H1 (cell line): ENCODE data around the gene PLXNA3. TPM values are rescaled to one million over a fixed set of nuclear protein-coding genes. Genes with fewer than 3 reads are reported as not detected.

Source experiments
- CTCF ChIA-PET: fragments of 300-600 bp; sonication (Branson Sonifier 250); formaldehyde crosslinking; loops from one replicate; lab custom pipeline; 2021; ENCODE audit not compliant: partially characterized antibody; lab: Charles Lee
- POLR2A ChIA-PET: fragments of 300-600 bp; sonication (Branson Sonifier 250); formaldehyde crosslinking; loops from one replicate; lab custom pipeline; 2021; ENCODE audit warnings: inconsistent platforms; ENCODE audit not compliant: partially characterized antibody; lab: Charles Lee
- DNase-seq, 2 experiments: peaks; one replicate each; pipeline versions ENCODE4 v3.0.0 to v3.0.0-alpha.2; 2010 to 2022; ENCODE audit warnings: low spot score in 2 of 2, low read depth in 1 of 2, mixed read lengths in 1 of 2
- FAIRE-seq: peaks from 2 replicates; lab custom pipeline; 2011; peaks lifted over from hg19 to GRCh38; lab: Jason Lieb, UNC
- H2AFZ ChIP-seq: 2 replicates; pipeline ENCODE4 v1.8.1; 2012; ENCODE audit warnings: low read length, inconsistent platforms
- H2AK5ac ChIP-seq: 2 replicates; pipeline ENCODE4 v1.6.1; 2013; ENCODE audit warnings: low read depth, low read length
- H2BK120ac ChIP-seq: replicated peaks from 2 replicates; pipeline ENCODE3; 2013; ENCODE audit warnings: low read depth, low read length, inconsistent platforms
- H2BK12ac ChIP-seq: 2 replicates; pipeline ENCODE4 v1.6.1; 2013; ENCODE audit warnings: low read depth, low read length
- H2BK15ac ChIP-seq: 2 replicates; pipeline ENCODE4 v1.6.1; 2013; ENCODE audit warnings: low read length
- H2BK20ac ChIP-seq: 2 replicates; pipeline ENCODE4 v1.6.1; 2013; ENCODE audit warnings: low read length
- H2BK5ac ChIP-seq: 2 replicates; pipeline ENCODE4 v1.6.1; 2013; ENCODE audit warnings: low read depth, low read length
- H3K14ac ChIP-seq: 2 replicates; pipeline ENCODE4 v1.6.1; 2013; ENCODE audit warnings: inconsistent platforms; ENCODE audit not compliant: insufficient read length
- H3K18ac ChIP-seq: 2 replicates; pipeline ENCODE4 v1.6.1; 2013; ENCODE audit warnings: low read length; ENCODE audit errors: extremely low read depth
- H3K23ac ChIP-seq: 2 replicates; pipeline ENCODE4 v1.6.1; 2013; ENCODE audit warnings: inconsistent platforms; ENCODE audit not compliant: insufficient read length
- H3K23me2 ChIP-seq: 2 replicates; pipeline ENCODE4 v1.6.1; 2013; ENCODE audit warnings: low read depth, low read length
- H3K27ac ChIP-seq: 2 replicates; pipeline ENCODE4 v1.6.1; 2011; ENCODE audit warnings: low read depth, low read length, inconsistent platforms
- H3K27me3 ChIP-seq, 4 experiments: replicated peaks in 1 of 4; 1 replicate in 1 of 4; 2 replicates in 3 of 4; pipeline versions ENCODE4 v1.6.1 to v1.8.1; 2011 to 2013; ENCODE audit warnings: low read length in 3 of 4, mild to moderate bottlenecking in 3 of 4, inconsistent platforms in 2 of 4, mixed read lengths in 2 of 4, moderate library complexity in 1 of 4; ENCODE audit not compliant: control insufficient read depth in 3 of 4, insufficient read depth in 3 of 4; ENCODE audit errors: extremely low read depth in 1 of 4
- H3K36me3 ChIP-seq, 4 experiments: 2 replicates each; pipeline versions ENCODE4 v1.6.1 to v1.8.1; 2011 to 2013; ENCODE audit warnings: mild to moderate bottlenecking in 4 of 4, low read length in 3 of 4, moderate library complexity in 2 of 4, control low read depth in 1 of 4, inconsistent platforms in 1 of 4; ENCODE audit not compliant: insufficient read depth in 4 of 4, control insufficient read depth in 2 of 4
- H3K4ac ChIP-seq: replicated peaks from 2 replicates; pipeline ENCODE3; 2013; ENCODE audit warnings: low read length, low read depth, mixed read lengths, inconsistent platforms; ENCODE audit not compliant: insufficient read length
- H3K4me1 ChIP-seq, 4 experiments: replicated peaks in 1 of 4; 1 replicate in 1 of 4; 2 replicates in 3 of 4; pipeline versions ENCODE4 v1.6.1 to v1.8.1; 2011 to 2013; ENCODE audit warnings: low read length in 3 of 4, inconsistent platforms in 2 of 4, mixed read lengths in 1 of 4; ENCODE audit not compliant: insufficient read depth in 4 of 4, control insufficient read depth in 3 of 4
- H3K4me2 ChIP-seq, 2 experiments: 2 replicates each; pipeline versions ENCODE4 v1.6.1 to v1.8.1; 2011 to 2013; ENCODE audit warnings: low read depth in 2 of 2, low read length in 2 of 2, control low read depth in 1 of 2, inconsistent platforms in 1 of 2, mild to moderate bottlenecking in 1 of 2; ENCODE audit not compliant: insufficient read depth in 1 of 2
- H3K4me3 ChIP-seq, 4 experiments: fragments of 200-600, 300-600 bp in 1 of 4; sonication (generic), shearing (Covaris generic), sonication (Bioruptor Twin) in 1 of 4; 2 replicates each; pipeline versions ENCODE4 v1.5.1 to v1.8.1; 2011 to 2016; ENCODE audit warnings: low read length in 4 of 4, low read depth in 3 of 4, control low read depth in 2 of 4, inconsistent platforms in 2 of 4, mild to moderate bottlenecking in 2 of 4, mixed read lengths in 1 of 4, moderate library complexity in 1 of 4; ENCODE audit not compliant: insufficient read depth in 2 of 4; ENCODE audit errors: extremely low read depth in 1 of 4
- H3K56ac ChIP-seq: replicated peaks from 2 replicates; pipeline ENCODE3; 2013; ENCODE audit warnings: low read depth, mild to moderate bottlenecking, mixed read lengths, low read length, inconsistent platforms; ENCODE audit not compliant: insufficient read length
- H3K79me1 ChIP-seq: 2 replicates; pipeline ENCODE4 v1.6.1; 2013; ENCODE audit warnings: low read depth, low read length, control low read depth
- H3K79me2 ChIP-seq, 2 experiments: 2 replicates each; pipeline versions ENCODE4 v1.6.1 to v1.8.1; 2012 to 2013; ENCODE audit warnings: low read length in 2 of 2, mild to moderate bottlenecking in 2 of 2, inconsistent platforms in 1 of 2; ENCODE audit not compliant: insufficient read depth in 2 of 2, control insufficient read depth in 1 of 2
- H3K9ac ChIP-seq, 4 experiments: replicated peaks in 1 of 4; 1 replicate in 1 of 4; 2 replicates in 3 of 4; pipeline versions ENCODE4 v1.6.1 to v1.8.1; 2011 to 2013; ENCODE audit warnings: low read depth in 3 of 4, low read length in 3 of 4, control low read depth in 2 of 4, mild to moderate bottlenecking in 2 of 4, moderate library complexity in 2 of 4, inconsistent platforms in 1 of 4; ENCODE audit errors: extremely low read depth in 1 of 4
- H3K9me3 ChIP-seq, 2 experiments: 2 replicates each; pipeline versions ENCODE4 v1.6.1 to v1.8.1; 2012 to 2013; ENCODE audit warnings: mild to moderate bottlenecking in 2 of 2, moderate library complexity in 2 of 2, control low read depth in 1 of 2, inconsistent platforms in 1 of 2, low read depth in 1 of 2, low read length in 1 of 2, mixed read lengths in 1 of 2; ENCODE audit not compliant: insufficient read depth in 2 of 2
- H4K20me1 ChIP-seq, 2 experiments: replicated peaks in 1 of 2; 2 replicates each; pipeline versions ENCODE3 to v1.8.1; 2011 to 2013; ENCODE audit warnings: inconsistent platforms in 2 of 2, low read length in 2 of 2, mild to moderate bottlenecking in 1 of 2; ENCODE audit not compliant: insufficient read depth in 2 of 2, control insufficient read depth in 1 of 2
- H4K5ac ChIP-seq: 2 replicates; pipeline ENCODE4 v1.6.1; 2013; ENCODE audit warnings: low read length, low read depth, mixed read lengths, inconsistent platforms; ENCODE audit not compliant: insufficient read length
- H4K8ac ChIP-seq: 2 replicates; pipeline ENCODE4 v1.8.0; 2013; ENCODE audit warnings: mild to moderate bottlenecking, moderate library complexity, low read length, inconsistent platforms; ENCODE audit not compliant: insufficient read depth; ENCODE audit errors: extremely low read depth
- H4K91ac ChIP-seq: replicated peaks from 2 replicates; pipeline ENCODE3; 2013; ENCODE audit warnings: low read length, mixed read lengths, inconsistent platforms; ENCODE audit not compliant: insufficient read length
- BRCA1 ChIP-seq: IDR thresholded peaks from 2 replicates; pipeline ENCODE4 v1.6.1; 2012; ENCODE audit warnings: low read depth, low read length, improper control_type of control experiment
- EP300 ChIP-seq, 2 experiments: IDR thresholded peaks; 1 replicate in 1 of 2; 2 replicates in 1 of 2; pipeline ENCODE4 v1.6.1; 2011 to 2012; ENCODE audit warnings: low read depth in 2 of 2, low read length in 2 of 2, mild to moderate bottlenecking in 2 of 2, borderline replicate concordance in 1 of 2, inconsistent platforms in 1 of 2, moderate library complexity in 1 of 2
- MAFK ChIP-seq: IDR thresholded peaks from 2 replicates; pipeline ENCODE4 v1.6.1; 2012; ENCODE audit warnings: low read depth, mild to moderate bottlenecking, improper control_type of control experiment, low read length
- NANOG ChIP-seq: IDR thresholded peaks from 2 replicates; pipeline ENCODE4 v1.6.1; 2011; ENCODE audit warnings: low read length, low read depth, mild to moderate bottlenecking, inconsistent platforms; ENCODE audit not compliant: insufficient read depth, poor library complexity, severe bottlenecking
- RBBP5 ChIP-seq: IDR thresholded peaks from 2 replicates; pipeline ENCODE4 v1.7.1; 2012; ENCODE audit warnings: low read depth, mild to moderate bottlenecking, inconsistent platforms, low read length, moderate library complexity, borderline replicate concordance
- SP4 ChIP-seq: IDR thresholded peaks from 2 replicates; pipeline ENCODE4 v1.6.1; 2012; ENCODE audit warnings: low read length, inconsistent platforms
- WGBS, 2 experiments: shearing (Covaris generic) in 1 of 2; methylation state at CpG; one replicate each; pipeline versions ENCODE4 v1.1.6 to v1.1.7; 2013 to 2015; ENCODE audit warnings: low lambda C conversion rate in 2 of 2, mixed read lengths in 2 of 2, inconsistent platforms in 1 of 2, low coverage in 1 of 2, missing lambda C conversion rate in 1 of 2; ENCODE audit not compliant: insufficient replicate concordance in 2 of 2, insufficient coverage in 1 of 2, insufficient read length in 1 of 2; ENCODE audit errors: extremely low coverage in 1 of 2, missing lambda C conversion rate in 1 of 2; 5-methylcytosine and 5-hydroxymethylcytosine counted together
- polyA plus RNA-seq, 7 experiments: library from polyadenylated mRNA; depleted of rRNA in 3 of 7; stranded (reverse) in 5 of 7; unstranded in 2 of 7; fragments of >200 nt in 5 of 7; fragments of 200-250 nt in 2 of 7; gene quantifications; 1 replicate in 5 of 7; 2 replicates in 1 of 7; 4 replicates in 1 of 7; pipeline versions ENCODE4 v1.2.1 to v1.2.3, GENCODE V29; 2011 to 2013; ENCODE audit warnings: missing spikeins in 2 of 7, mixed read lengths in 2 of 7
- total RNA-seq: library from RNA; stranded (reverse); fragmentation: NEBNext Ultra II Directional; extraction: Animal tissue kit (Norgen Biotek cat#: 25700); gene quantifications from 2 replicates; pipeline ENCODE4 v1.2.1, GENCODE V29; 2021

The PLXNA3 gene
- total and polyA plus RNA-seq, 2 of the 8 experiments (the other 6 are each of a cell fraction or from before 2014, with no cell fraction given) = 10.7 to 18.2 TPM

GRCh38 chrX:154443479-154443910 is 14.6 kb upstream of the PLXNA3 start:
- H4K20me1 ChIP-seq = peaks cover 0 to 9% of the 10 kb centered on the region in 2 experiments
- no peak overlapping the region for H4K8ac ChIP-seq
- WGBS, 2 experiments = 54% methylated on average over 2 of the region's 10 CpGs; no CpG with 5 or more reads in 1 of the 2 experiments
- H3K56ac ChIP-seq = no peak overlapping the region
- no peak overlapping the region for H4K91ac ChIP-seq
- H3K4me2 ChIP-seq = peak overlapping the region; percentile 47 to 72
- H2AK5ac ChIP-seq = no peak overlapping the region
- no peak for DNase-seq
- H3K27ac ChIP-seq = no peak overlapping the region
- ChIA-PET POLR2A (interaction anchor here (1.2 to 2.9 kb wide), 6 partner anchors 9 to 46 kb away, joined by 5 to 9 read pairs (median 6); partner anchors contain the start of genes ATP6AP1 and RPL10), CTCF (interaction anchor here (0.6 to 1.5 kb wide), 5 partner anchors 11 to 97 kb away, joined by 3 to 4 read pairs (median 3); no protein-coding TSS in a partner anchor)
- H2BK120ac ChIP-seq = no peak overlapping the region
- peaks cover 0 to 6% of the 10 kb centered on the region in 2 experiments; a peak in 2 of 4 replicates for H3K79me2 ChIP-seq
- H3K23ac ChIP-seq = no peak overlapping the region
- H3K4ac ChIP-seq = no peak overlapping the region
- H3K14ac ChIP-seq = no peak overlapping the region
- H2BK15ac ChIP-seq = no peak overlapping the region
- no peak for FAIRE-seq
- no peak overlapping the region; the same call in 1 of the 2 replicates for H3K18ac ChIP-seq
- H2AFZ ChIP-seq = no peak overlapping the region
- no peak overlapping the region for H4K5ac ChIP-seq
- no peaks in the 10 kb centered on the region for H3K27me3 ChIP-seq
- no peaks in the 10 kb centered on the region for H3K9me3 ChIP-seq
- H3K36me3 ChIP-seq = peaks cover 0 to 27% (median 13%) of the 10 kb centered on the region in 4 experiments; a peak in 5 of 8 replicates
- no peak overlapping the region for H2BK5ac ChIP-seq
- peaks cover 0 to 4% (median 0%) of the 10 kb centered on the region in 4 experiments; a peak in 2 of 7 replicates for H3K4me1 ChIP-seq
- no peak overlapping the region for H2BK20ac ChIP-seq
- TF ChIP-seq SP4 (no peak), MAFK (no peak), BRCA1 (no peak), NANOG (no peak), RBBP5 (no peak), EP300 (IDR thresholded peaks at IDR 0.05; ENCODE audit: borderline replicate concordance in 1 of 2, low read depth in 2 of 2, low read length in 2 of 2) (no peak)
- peaks cover 3% of the 10 kb centered on the region; the same call in 1 of the 2 replicates for H3K23me2 ChIP-seq
- H3K79me1 ChIP-seq = no peaks in the 10 kb centered on the region; the same call in 1 of the 2 replicates
- H3K9ac ChIP-seq = no peak overlapping the region; a peak in 1 of 7 replicates
- peak overlapping the region in 3 of 4 experiments; percentile 10 to 71 (median 57); a peak in 5 of 8 replicates for H3K4me3 ChIP-seq
- no peak overlapping the region for H2BK12ac ChIP-seq
